Nucleus accumbens (tissue), 56 donors: ENCODE measurements around the gene KYNU.
"Not testable (repeated sequence)": the region's sequence is repeated elsewhere in the genome, so short reads cannot be mapped to it uniquely, and the experiment has no call there.

ENCODE experiments used
- DNase-seq, 56 donors: peaks; one replicate each; lab custom pipeline; 2025; lab: John Stamatoyannopoulos, UW

The KYNU gene

GRCh38 chr2:142914507-142915313, 37.2 kb downstream of the KYNU start:
- no peak for DNase-seq

- DNase-seq: no peak
Measured at GRCh38 chr2:142915502-142915901, 38.0 kb downstream of the KYNU start.

DNA sequence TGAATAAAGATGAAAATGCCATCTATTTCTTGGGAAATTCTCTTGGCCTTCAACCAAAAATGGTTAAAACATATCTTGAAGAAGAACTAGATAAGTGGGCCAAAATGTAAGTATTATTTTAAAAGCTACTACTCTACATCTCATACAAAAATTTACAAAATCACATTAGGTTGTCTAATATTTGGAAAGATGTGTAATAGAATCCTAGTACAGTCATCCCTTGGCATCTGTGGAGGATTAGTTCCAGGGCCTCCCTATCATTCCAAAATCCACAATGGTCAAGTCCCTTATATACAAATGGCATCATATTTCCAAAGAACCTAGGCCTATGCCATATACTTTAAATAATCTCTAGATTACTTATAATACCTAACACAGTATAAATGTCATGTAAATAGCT, 41.2 kb downstream of the KYNU start:
- no peak for DNase-seq

- no peak for DNase-seq
Measured at GRCh38 chr2:142920571-142920970, 43.1 kb downstream of the KYNU start.

GRCh38 chr2:142926445-142926844, 49.0 kb downstream of the KYNU start:
- DNase-seq: no peak

GRCh38 chr2:142930835-142931398, 53.5 kb downstream of the KYNU start:
- no peak for DNase-seq

- DNase-seq: no peak
Measured at GRCh38 chr2:142933916-142934315, 56.5 kb downstream of the KYNU start.

- no peak for DNase-seq
Measured at GRCh38 chr2:142935563-142936089, 58.2 kb downstream of the KYNU start.

DNA sequence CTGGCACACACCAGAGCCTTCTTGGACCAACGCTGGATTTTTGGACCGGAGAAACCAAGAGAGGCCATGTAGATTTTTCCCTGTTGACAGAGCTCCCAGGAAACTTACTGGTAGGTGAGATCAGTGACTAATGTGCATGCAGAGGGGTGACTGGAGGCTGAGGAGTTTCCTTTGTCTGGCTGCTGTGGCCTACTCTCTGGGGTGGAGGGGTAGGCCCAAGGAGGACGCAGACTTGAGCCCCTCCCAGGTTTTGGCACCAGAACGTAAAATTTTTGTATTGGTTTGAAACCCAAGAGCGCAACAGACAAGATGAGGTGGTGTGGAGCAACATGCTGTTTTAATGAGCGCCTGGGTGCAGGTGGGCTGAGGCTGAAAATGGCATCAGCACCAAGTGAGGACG, 59.2 kb downstream of the KYNU start:
- DNase-seq: no peak

DNA sequence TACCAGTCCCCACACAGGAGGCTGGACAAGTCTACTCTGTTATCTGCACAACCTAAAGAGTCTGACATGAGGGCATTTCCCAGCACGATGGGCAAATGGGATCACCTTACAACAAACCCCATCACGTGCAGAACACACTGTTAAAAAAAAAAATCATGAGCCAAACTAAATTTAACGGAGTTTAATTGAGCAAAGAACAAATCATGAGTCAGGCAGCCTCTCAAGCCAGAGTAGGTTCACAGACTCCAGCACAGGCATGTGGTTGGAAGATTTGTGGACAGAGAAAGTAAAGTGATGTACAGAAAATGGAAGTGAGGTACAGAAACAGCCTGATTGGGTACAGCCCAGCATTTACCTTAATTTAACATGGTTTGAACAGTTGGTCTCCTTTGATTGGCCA, 59.9 kb downstream of the KYNU start:
- no peak for DNase-seq

DNA sequence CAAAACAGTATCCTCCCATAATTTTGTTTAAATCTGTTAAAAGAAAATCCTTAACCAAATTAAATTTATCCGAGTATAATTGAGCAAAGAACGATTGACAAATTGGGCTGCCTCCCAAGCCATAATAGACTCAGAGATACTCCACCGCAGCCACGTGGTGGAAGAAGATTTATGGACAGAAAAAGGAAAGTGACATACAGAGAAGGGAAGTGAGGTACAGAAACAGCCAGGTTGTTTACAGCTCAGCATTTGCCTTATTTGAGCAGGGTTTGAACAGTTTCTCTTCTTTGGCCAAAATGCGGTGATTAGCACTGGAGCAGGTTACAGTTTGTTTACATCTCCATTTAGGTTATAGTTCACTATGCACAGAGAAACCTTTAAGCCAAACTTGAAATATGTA, 60.8 kb downstream of the KYNU start:
- DNase-seq: no peak

DNA sequence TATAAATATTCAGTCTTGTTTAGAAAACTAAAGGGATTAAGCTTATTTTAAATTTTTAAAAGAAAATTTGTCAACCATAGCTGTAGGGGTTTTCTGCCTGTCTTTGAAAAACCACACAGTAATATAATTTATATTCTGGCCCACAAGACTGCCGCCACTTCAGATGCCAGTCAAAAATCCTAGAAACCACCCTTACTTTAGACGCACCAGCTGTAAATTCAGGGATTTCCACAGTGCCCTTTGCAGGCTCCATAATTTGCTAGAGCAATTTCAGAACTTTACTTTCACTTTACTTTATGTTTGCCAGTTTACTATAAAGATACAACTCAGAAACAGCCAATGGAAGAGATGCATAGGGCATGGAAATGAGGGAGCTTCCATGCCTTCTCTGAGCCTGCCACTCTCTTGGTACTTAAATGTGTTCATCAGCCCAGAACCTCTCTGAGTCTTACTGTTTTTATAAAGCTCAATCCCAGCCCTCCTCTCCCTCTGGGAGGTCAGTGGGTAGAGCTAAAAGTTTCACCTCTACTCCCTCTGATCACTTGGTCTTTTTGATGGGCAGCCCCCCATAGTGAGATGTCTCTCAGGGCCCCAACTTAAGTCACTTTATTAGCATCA, 63.3 kb downstream of the KYNU start:
- no peak for DNase-seq

GRCh38 chr2:142942690-142943089, 65.2 kb downstream of the KYNU start:
- no peak for DNase-seq

DNA sequence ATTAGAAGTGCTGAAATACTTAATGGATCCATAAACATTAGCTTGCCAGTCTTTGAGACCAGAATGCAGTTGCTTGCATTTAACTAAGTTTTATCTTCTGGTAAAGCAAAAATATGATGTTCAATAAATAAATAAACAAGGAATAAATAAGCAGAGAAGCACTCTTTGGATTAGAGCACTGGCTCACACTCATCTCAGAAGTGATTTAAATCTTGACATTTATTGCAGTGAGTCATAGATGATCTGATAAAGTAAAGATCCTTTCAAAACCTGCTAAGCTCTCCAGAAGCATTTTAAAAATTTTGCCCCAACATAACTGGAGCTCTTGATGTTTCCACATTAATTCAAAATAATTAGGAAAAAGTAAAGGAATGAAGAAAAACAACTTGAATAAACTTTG, 66.8 kb downstream of the KYNU start:
- DNase-seq: no peak

DNA sequence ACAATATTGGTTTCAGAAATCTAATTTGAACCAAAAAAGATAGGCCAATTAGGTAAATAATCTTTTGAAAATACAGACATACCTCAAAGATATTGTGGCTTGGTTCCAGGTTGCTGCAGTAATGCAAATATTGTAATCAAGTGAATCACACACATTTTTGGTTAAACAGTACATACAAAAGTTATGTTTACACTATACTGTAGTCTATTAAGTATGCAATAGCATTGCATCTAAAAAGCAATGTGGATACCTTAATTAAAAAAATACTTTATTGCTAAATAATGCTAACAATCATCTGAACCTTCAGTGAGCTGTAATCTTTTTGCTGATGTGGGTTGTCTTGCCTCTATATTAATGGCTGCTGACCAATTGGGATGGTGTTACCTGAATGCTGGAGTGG, 67.3 kb downstream of the KYNU start:
- DNase-seq: no peak

DNA sequence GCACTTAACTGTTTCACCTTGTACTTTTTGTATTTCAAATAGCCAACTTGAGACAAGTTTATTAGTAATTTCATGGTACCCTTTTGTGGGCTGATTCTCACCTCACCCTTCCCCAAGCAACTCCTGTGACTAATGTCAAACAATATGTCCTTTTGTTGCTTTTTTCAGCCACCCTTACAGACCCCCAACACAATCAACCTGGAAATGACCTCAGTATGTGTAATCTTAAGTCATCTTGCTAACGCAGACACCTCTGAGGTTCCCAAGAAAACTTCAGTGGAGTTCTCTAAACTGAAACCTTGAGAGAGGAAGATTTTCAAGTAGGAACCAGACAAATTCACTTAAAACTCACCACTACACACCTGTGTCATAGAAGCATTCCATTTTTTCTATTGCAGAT, 69.5 kb downstream of the KYNU start:
- DNase-seq: no peak

DNA sequence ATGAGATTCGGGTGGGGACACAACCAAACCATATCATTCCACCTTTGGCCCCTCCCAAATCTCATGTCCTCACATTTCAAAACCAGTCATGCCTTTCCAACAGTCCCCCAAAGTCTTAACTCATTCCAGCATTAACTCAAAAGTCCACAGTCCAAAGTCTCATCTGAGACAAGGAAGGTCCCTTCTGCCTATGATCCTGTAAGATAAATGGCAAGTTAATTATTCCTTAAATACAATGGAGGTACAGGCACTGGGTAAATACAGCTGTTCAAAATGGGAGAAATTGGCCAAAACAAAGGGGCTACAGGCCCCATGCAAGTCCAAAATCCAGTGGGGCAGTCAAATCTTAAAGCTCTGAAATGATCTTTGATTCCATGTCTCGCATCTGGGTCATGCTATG, 71.3 kb downstream of the KYNU start:
- DNase-seq: not testable (repeated sequence)

- not testable (repeated sequence) for DNase-seq
Measured at GRCh38 chr2:142950323-142950722, 72.9 kb downstream of the KYNU start.

GRCh38 chr2:142951190-142952007, 73.9 kb downstream of the KYNU start:
- no peak for DNase-seq

DNA sequence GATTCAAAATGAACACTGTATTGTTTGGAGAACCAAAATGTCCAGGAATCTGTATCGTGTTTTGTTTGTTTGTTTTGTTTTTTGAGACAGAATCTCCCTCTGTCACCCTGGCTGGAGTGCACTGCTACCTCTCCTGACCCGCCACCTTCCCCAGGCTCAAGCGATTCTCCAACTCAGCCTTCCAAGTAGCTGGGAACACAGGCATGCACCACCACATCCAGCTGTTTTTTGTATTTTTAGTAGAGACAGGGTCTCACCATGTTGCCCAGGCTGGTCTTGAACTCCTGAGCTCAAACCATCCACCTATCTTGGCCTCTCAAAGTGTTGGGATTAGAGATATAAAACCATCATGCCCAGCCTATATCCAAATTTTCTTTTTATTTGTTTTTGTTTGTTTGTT, 74.6 kb downstream of the KYNU start:
- no peak for DNase-seq
